Omental fat pad (tissue), 4 donors: ENCODE results near the gene HS1BP3. TPM values are rescaled to one million over a fixed set of nuclear protein-coding genes. Genes with fewer than 3 reads are reported as not detected.

Experiments
- ATAC-seq: fragments of 150-250 bp; one replicate; pipeline ENCODE4 v1.9.1; 2016; ENCODE audit warnings: mild to moderate bottlenecking, moderate library complexity; ENCODE audit not compliant: low FRiP score
- DNase-seq: peaks from one replicate; pipeline ENCODE4 v3.0.0-alpha.2; 2019; ENCODE audit warnings: low spot score
- total RNA-seq, 4 donors: library from RNA; depleted of rRNA; stranded (reverse); fragments of >200 nt; gene quantifications; one replicate each; pipeline ENCODE4 v1.1.0, GENCODE V29; 2016
- TF ChIP-seq, protein P1 (sequence below), 3 donors: fragments of 450-650 bp; IDR thresholded peaks; one replicate each; pipeline ENCODE4 v1.5.1; 2016 to 2017; ENCODE audit warnings: antibody characterized with exemption in 3 of 3, mild to moderate bottlenecking in 3 of 3, moderate library complexity in 2 of 3

HS1BP3 gene
- total RNA-seq, 4 donors from 2014 or later, result 17.7 to 30.3 (median 22.8) TPM

DNA sequence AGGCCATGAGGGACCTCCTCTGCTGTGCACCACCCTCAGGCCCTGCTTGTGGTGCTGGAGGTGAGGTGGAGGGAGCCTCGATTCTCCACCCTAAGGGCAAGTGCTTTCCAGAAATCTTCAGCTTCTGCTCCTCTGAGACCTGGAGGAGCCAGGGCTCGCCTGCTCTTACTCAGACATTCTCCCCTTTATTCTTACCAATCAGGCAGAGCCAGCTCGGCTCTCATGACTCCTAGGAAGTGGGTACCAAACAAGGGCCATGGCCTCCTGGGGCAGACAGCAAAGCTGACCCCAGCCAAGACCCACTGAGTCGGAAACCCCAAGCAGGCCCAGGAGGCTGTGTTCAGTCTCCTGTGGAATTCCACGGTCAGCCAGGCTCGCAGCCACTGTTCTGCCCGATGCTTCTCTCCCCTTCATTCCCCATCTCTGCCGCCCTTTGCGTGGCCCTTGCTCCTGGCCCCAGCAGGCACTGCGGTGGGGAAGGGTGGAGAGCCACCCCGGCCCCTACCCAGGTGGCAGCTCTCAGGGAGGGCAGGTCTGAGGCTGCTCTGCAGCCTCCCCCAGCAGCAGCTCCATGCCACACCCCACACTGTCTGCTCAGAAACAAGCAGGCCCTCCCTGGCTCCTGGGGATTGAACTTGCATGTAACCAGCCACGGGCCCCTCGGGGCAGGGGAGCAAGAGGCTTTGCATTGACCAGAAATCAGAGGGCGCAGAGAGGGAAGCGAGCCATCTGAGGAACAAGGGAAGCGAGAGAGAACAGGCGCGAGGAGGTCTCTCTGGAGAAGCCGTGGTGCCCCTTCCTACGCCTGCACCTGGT is 24.0 kb downstream of the HS1BP3 start:
- no peak for ATAC-seq
- TF ChIP-seq, protein P1, sequence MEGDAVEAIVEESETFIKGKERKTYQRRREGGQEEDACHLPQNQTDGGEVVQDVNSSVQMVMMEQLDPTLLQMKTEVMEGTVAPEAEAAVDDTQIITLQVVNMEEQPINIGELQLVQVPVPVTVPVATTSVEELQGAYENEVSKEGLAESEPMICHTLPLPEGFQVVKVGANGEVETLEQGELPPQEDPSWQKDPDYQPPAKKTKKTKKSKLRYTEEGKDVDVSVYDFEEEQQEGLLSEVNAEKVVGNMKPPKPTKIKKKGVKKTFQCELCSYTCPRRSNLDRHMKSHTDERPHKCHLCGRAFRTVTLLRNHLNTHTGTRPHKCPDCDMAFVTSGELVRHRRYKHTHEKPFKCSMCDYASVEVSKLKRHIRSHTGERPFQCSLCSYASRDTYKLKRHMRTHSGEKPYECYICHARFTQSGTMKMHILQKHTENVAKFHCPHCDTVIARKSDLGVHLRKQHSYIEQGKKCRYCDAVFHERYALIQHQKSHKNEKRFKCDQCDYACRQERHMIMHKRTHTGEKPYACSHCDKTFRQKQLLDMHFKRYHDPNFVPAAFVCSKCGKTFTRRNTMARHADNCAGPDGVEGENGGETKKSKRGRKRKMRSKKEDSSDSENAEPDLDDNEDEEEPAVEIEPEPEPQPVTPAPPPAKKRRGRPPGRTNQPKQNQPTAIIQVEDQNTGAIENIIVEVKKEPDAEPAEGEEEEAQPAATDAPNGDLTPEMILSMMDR (IDR thresholded peaks at IDR 0.05), result no peak
- DNase-seq, result no peak

DNA sequence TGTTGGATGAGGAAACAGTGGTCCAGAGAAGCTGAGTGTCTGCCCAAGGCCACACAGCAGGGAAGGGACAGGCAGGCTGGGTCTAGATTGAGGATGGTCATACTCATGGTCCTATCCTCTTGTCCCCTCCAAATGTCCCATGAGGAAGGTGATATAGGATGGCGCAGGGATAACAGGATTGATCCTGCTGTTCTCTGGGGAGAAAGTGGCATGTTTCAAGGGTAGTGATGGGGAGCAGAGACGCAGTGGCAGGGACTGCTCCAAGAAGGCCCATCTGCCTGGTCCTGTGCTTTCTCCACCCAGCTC is 24.6 kb downstream of the HS1BP3 start:
- ATAC-seq (no peak), DNase-seq (no peak)
- TF ChIP-seq, protein P1 (IDR thresholded peaks at IDR 0.05), result no peak

DNA sequence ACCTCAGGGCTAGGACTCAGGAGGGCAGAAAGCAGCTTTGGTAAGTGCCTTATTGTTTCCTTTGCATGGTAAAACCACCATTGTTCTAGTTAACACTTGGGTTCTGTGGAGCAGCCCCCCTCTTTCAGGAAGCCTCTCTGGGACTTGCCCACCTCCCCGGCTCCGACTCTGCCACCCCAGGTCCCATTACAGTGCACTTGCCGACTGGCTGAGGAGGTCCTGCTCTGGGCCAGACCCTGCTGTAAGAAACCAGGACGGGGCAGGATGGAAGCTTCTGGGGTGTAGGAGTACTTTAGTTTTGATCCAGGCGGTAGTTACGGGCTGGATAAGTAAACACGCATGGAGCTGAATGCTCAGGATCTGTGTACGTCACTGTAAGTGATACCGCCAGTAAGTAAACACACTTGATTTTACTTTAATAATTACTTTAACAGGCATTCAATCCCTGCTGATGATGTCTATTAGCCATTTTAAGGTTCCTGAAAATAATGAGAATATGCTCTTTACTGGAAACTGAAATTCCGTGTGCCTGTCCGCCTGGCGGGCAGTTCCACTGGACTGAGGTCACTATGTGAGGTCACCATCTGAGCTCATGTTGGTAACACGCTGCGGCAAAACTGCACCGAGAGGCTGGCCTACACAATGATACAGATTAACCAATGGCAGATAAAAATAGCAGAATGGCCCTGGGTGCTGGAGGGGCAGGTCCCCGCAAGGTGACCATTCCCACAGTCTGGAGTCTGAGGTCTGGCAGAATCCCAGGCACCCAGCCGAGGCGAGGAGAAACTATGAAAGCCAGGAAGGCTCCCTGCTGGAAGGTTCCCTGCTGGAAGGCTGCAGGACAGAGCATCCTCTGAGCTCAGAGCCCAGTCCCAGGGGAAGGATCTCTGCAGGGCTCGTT is 25.2 kb downstream of the HS1BP3 start:
- no peak for ATAC-seq

DNA sequence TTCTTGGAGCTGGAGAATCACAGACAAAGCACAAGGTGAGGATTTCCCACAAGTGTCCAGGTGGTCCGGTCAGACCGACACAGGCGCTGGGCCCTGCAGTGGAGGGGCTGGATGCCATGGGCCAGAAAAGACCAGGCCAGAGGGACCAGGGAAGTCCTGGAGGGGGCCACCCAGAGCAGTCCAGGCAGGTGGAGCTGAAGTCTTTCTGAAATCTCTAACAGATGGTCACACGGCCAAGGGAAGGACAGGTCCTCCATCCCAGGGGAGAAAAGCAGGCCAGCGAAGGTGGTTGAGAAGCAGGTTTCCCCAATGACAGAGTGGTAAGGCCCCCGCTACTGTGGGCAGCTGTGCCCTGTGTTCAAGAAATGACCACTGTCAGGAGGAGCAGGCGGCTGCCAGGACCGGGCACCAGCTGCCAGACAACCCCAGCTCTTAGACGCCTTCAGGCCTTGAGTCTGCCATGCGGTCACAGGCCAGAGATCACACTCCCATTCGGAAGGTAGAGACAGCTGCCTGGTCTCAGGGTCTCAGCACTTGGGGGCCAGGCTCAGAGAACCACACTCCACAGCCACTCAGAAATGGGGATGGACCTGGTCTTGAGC is 25.9 kb downstream of the HS1BP3 start:
- ATAC-seq (no peak), DNase-seq (no peak)
- TF ChIP-seq, protein P1 (IDR thresholded peaks at IDR 0.05), result no peak

More for the DNA sequence above, 25.2 kb downstream of the HS1BP3 start:
- TF ChIP-seq, protein P1 (IDR thresholded peaks at IDR 0.05), result no peak
- no peak for DNase-seq

DNA sequence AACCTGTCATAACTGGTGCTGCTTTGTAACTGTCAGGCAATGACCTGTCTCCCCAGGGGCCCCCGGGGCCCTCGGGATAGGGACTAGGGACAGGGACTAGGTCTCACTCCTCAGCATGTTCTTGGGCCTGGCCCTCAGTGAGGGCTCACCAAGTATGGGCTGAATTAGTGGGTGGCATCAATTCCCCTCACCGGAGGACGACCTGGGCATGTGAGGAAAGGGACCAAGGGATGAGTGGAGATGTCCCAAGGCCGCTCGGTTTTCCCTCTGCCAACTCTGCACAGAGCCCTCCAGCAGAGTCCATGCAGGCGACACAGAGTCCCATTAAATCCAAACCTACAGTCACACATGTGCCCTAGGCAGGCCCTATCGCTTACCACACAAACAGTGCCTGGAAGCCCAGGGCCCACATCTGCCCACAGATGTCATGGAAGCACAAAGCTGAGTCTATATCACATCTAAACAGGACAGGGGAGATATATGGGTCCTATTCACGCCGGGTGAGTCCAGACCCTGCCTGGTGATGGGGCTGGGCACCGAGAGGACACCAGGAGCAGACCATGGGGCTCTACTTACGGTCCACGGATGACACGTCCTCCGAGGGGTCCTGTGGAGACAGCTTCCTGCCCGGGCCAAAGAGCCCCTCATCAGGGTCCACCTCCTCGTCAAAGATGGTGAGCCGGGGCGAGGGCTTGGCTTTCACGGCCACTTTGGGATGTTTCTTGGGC is 26.6 kb downstream of the HS1BP3 start:
- DNase-seq (no peak), ATAC-seq (no peak)
- TF ChIP-seq, protein P1 (IDR thresholded peaks at IDR 0.05), result no peak

DNA sequence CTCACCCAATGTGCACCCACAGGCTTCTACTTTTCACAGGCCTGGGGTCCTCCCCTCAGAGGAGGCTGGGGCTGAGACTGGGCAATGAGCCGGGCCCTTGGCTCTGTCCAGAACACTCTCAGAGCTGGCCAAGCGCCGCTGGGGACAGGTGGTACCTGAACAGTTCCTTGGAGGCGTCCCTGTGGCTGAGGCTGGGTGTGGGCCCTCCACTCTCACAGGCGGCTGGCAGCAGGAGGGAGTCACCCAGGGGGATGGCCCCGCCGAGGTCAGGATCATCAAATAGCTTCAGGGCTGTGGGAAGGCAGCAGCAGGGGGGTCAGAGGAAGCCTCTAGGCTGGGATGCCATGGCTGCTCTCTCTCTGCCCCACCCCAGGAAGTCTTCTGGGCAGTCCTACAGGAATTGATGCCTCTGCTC is 27.1 kb downstream of the HS1BP3 start:
- TF ChIP-seq, protein P1 (IDR thresholded peaks at IDR 0.05), result no peak
- DNase-seq (no peak), ATAC-seq (no peak)
